HepG2 (cell line): ENCODE measurements around the gene ATG9A. TPM values are rescaled to one million over a fixed set of nuclear protein-coding genes. Genes with fewer than 3 reads are reported as not detected.

Experiments used
- ETS1 ChIP-seq: sonication (generic); formaldehyde crosslinking; IDR thresholded peaks from 2 replicates; pipeline ENCODE4 v1.4.0; 2020; ENCODE audit warnings: missing genetic modification reagents
- LRRFIP1 ChIP-seq: sonication (generic); formaldehyde crosslinking; conservative IDR thresholded peaks from 2 replicates; pipeline ENCODE4 v1.4.0; 2020; ENCODE audit warnings: missing genetic modification reagents
- MLXIP ChIP-seq: sonication (generic); formaldehyde crosslinking; IDR thresholded peaks from 2 replicates; pipeline ENCODE4 v1.9.0; 2021; ENCODE audit warnings: missing genetic modification reagents, borderline replicate concordance
- MYC ChIP-seq: sonication (generic); formaldehyde crosslinking; IDR thresholded peaks from 2 replicates; pipeline ENCODE4 v1.9.0; 2021; ENCODE audit warnings: missing genetic modification reagents, borderline replicate concordance
- MZF1 ChIP-seq: sonication (generic); formaldehyde crosslinking; IDR thresholded peaks from 2 replicates; pipeline ENCODE4 v1.8.1; 2023; ENCODE audit warnings: mild to moderate bottlenecking, missing genetic modification reagents, borderline replicate concordance
- PHF8 ChIP-seq: sonication (generic); formaldehyde crosslinking; IDR thresholded peaks from 2 replicates; pipeline ENCODE4 v1.5.0; 2020; ENCODE audit warnings: missing genetic modification reagents
- RERE ChIP-seq: IDR thresholded peaks from 2 replicates; pipeline ENCODE4 v1.6.1; 2016; ENCODE audit warnings: low read depth, missing genetic modification reagents, missing compliant biosample characterization
- SP1 ChIP-seq, 2 experiments: fragments of 450-650 bp in 1 of 2; sonication (generic) in 1 of 2; formaldehyde crosslinking in 1 of 2; IDR thresholded peaks; 2 replicates each; pipeline versions ENCODE4 v1.4.0 to v1.6.1; 2016 to 2020; ENCODE audit warnings: missing genetic modification reagents in 1 of 2
- SRY ChIP-seq: sonication (generic); formaldehyde crosslinking; IDR thresholded peaks from 2 replicates; pipeline ENCODE4 v1.8.0; 2022; ENCODE audit warnings: mild to moderate bottlenecking, missing genetic modification reagents
- U2AF2 ChIP-seq: fragments of 200-400 bp; formaldehyde crosslinking; IDR thresholded peaks from 2 replicates; pipeline ENCODE4 v1.6.1; 2017; ENCODE audit warnings: low read depth, mild to moderate bottlenecking, low read length
- ZNF230 ChIP-seq: sonication (generic); formaldehyde crosslinking; IDR thresholded peaks from 2 replicates; pipeline ENCODE4 v1.4.0; 2020; ENCODE audit warnings: mild to moderate bottlenecking, missing genetic modification reagents
- ZNF235 ChIP-seq: sonication (generic); formaldehyde crosslinking; IDR thresholded peaks from 2 replicates; pipeline ENCODE4 v1.8.1; 2023; ENCODE audit warnings: mild to moderate bottlenecking, missing genetic modification reagents, borderline replicate concordance
- ZNF292 ChIP-seq: sonication (generic); formaldehyde crosslinking; IDR thresholded peaks from 2 replicates; pipeline ENCODE4 v1.8.1; 2022; ENCODE audit warnings: mild to moderate bottlenecking, low read depth, missing genetic modification reagents, borderline replicate concordance
- ZNF572 ChIP-seq: sonication (generic); formaldehyde crosslinking; IDR thresholded peaks from 2 replicates; pipeline ENCODE4 v1.5.1; 2020; ENCODE audit warnings: mild to moderate bottlenecking, missing genetic modification reagents
- ZNF616 ChIP-seq: sonication (generic); formaldehyde crosslinking; IDR thresholded peaks from 2 replicates; pipeline ENCODE4 v1.5.0; 2020; ENCODE audit warnings: low read depth, mild to moderate bottlenecking, missing genetic modification reagents
- ZNF772 ChIP-seq: sonication (generic); formaldehyde crosslinking; IDR thresholded peaks from 2 replicates; pipeline ENCODE4 v1.5.0; 2020; ENCODE audit warnings: mild to moderate bottlenecking, missing genetic modification reagents
- polyA plus RNA-seq, 8 experiments: library from polyadenylated mRNA; depleted of rRNA in 3 of 8; stranded (reverse) in 7 of 8; unstranded in 1 of 8; fragments of >200 nt; fragmentation: Illumina TruSeq in 4 of 8; extraction: Trizol in 4 of 8; gene quantifications; 2 replicates each; pipeline versions ENCODE4 v1.2.1 to v1.2.3, GENCODE V29; 2011 to 2016; ENCODE audit warnings: low read depth in 4 of 8, missing spikeins in 1 of 8, mixed read lengths in 1 of 8; ENCODE audit not compliant: insufficient read depth in 1 of 8
- total RNA-seq, 5 experiments: library from RNA; depleted of rRNA; stranded (reverse); fragments of >200 nt; fragmentation: Illumina TruSeq; extraction: Trizol; gene quantifications; 2 replicates each; pipeline ENCODE4 v1.2.3, GENCODE V29; 2016; ENCODE audit warnings: low read depth in 1 of 5

ATG9A gene
- total and polyA plus RNA-seq, 2 of the 13 experiments (the other 11 are each of a cell fraction or from before 2014, with no cell fraction given) = 35.0 to 131 TPM

GRCh38 chr2:219249203-219249980 lies 20.0 kb upstream of the ATG9A start (continued):
- no peak for TF ChIP-seq MLXIP (CRISPR knock-in tag)
- TF ChIP-seq SRY (CRISPR knock-in tag) = no peak
- no peak for TF ChIP-seq RERE (CRISPR knock-in tag)
- TF ChIP-seq U2AF2 = no peak
- TF ChIP-seq LRRFIP1 (CRISPR knock-in tag) = no peak
- TF ChIP-seq PHF8 (CRISPR knock-in tag) = no peak
- no peak for TF ChIP-seq SP1 (IDR thresholded peaks at IDR 0.05)
- no peak for TF ChIP-seq SP1 (CRISPR knock-in tag; IDR thresholded peaks at IDR 0.05)
- no peak for TF ChIP-seq ZNF572
- TF ChIP-seq ZNF292 = peak; percentile 92
- TF ChIP-seq ZNF235 = no peak
- peak; percentile 65; the same call in 1 of the 2 replicates for TF ChIP-seq MYC (CRISPR knock-in tag)
- TF ChIP-seq MZF1 (CRISPR knock-in tag) = peak; percentile 80; the same call in 1 of the 2 replicates
- peak; percentile 85 for TF ChIP-seq ZNF772
- 0 out of 2 replicates have a peak, but pooled peaks have one; percentile 30 for TF ChIP-seq ZNF616
- TF ChIP-seq ETS1 (CRISPR knock-in tag) = no peak
- no peak for TF ChIP-seq ZNF230 (CRISPR knock-in tag)
